ENCODE data around the gene OPCML.

OPCML gene

DNA sequence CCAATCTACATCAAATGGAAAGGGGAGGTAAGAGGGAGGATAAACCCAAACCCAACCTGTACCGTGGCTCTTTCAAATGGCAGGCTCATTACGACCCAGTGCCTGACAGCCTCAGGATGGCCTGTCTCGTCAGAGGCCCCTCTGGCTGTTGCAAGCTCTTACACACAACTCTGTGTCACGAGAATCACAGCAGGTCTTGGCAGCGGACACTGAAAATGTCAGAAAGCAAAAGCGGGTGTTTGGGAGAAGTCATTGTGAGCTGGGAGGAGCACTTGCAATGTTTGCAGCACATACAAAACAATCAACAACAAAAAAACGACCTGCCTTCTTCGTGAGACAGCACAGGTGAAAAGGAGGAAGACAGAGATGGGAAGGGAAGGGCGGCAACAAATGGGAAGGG is 248.1 kb downstream of the OPCML start:
- no peak for DNase-seq (ENCODE audit: low spot score)

DNA sequence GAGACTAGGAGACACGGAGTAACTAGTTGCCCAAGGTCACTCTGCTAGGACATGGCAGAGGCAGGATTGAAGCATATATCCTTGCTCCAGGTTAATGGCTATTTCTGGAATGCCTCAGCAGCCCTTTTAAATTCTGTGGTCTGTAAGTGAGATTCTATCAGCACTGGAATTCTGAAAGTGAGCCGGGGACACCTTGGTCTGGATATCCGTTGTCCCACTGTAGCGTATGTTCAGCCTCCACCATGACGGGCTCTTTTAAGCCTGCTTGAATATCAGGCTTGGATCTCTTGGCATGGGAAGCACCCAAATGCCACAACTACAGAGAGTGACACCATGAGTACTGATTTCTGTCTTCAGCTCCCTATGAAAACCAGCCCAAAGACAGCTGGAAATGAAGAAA is 254.4 kb downstream of the OPCML start:
- DNase-seq (ENCODE audit: low spot score), result no peak

GRCh38 chr11:133271871-133272776 is 260.2 kb downstream of the OPCML start:
- DNase-seq (ENCODE audit: low spot score), result no peak

GRCh38 chr11:133271206-133271605 is 261.1 kb downstream of the OPCML start:
- DNase-seq (ENCODE audit: low spot score), result no peak

DNA sequence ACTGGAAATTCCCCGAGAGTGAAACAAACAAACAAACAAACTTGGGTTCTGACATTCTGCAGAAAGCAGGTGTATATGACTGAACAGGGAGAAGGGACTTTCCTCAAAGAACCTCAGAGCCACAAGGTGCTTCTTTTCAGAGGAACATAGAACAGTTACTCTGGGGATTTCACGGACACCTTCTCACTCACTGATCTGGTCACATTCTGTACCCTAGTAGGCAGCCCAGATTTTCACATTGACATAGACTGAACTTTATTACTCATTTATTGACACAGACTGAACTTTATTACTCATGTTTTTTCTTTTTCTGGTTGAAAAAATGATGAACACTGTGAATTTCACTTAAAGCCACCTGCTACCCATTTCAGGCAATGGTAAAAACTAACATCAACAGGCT is 263.0 kb downstream of the OPCML start:
- DNase-seq (ENCODE audit: low spot score), result no peak

GRCh38 chr11:133266986-133267385 is 265.3 kb downstream of the OPCML start:
- no peak for DNase-seq (ENCODE audit: low spot score)

DNA sequence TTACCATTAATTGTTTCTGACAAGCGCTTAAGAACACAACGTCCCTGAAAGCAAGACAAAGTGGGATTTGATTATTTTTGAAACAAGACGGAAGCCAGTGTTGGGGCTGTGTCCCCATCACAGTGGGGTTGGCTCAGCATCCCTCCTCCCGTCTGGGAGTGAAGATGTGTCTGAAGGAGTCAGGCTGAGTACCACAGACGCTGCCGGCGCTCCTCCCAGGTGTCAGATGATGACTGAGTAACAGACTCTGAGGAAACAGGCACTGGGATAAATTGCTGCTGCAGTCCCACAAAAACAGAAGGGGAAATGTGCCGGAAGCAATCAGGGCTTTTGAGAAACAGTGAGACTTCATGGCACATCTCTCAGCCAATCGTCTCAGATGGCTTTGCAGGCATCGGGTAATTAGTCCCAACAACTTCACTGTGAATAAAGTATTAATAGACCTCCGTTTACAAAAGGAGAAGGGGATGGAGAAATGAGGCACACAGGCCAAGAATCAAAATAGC is 266.7 kb downstream of the OPCML start:
- DNase-seq (ENCODE audit: low spot score), result no peak

DNA sequence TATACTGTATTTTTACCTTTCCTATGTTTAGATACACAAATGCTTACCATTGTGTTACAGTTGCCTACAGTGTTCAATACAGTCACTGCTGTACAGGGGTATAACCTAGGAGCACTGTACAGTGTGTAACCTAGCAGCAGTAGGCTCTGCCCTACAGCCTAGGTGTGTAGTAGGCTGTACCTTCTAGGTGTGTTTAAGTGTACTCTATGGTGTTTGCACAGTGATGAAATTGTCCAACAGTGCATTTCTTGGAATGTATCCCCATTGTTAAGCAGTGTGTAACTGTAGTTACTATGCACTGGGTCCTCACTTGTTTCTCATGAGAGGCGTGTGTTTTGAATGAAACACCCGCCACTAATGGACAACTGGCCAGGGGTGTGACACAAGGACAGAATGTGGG is 269.0 kb downstream of the OPCML start:
- DNase-seq (ENCODE audit: low spot score), result no peak

- no peak for DNase-seq (ENCODE audit: low spot score)
These were observed 273.6 kb downstream of the OPCML start for GRCh38 chr11:133258751-133259150.

DNA sequence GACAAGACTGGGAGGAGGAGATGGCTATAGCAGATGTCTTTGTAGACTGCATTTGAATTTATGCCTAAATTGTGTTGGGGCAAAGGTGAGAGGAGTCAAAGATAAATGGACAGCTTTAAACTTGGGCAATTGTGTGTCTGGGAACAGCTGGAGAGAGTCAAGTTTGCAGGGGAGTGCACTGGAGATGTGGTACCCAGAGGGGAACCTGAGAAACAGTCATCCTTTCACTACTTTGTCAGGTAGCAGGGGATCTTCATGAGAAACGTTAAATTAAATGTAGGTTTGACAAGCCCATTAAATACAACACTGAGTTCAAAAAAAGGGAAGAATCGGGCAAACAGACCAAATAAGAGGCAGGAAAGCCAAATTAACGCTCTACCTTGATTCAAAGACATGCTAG is 277.7 kb downstream of the OPCML start:
- no peak for DNase-seq (ENCODE audit: low spot score)

DNA sequence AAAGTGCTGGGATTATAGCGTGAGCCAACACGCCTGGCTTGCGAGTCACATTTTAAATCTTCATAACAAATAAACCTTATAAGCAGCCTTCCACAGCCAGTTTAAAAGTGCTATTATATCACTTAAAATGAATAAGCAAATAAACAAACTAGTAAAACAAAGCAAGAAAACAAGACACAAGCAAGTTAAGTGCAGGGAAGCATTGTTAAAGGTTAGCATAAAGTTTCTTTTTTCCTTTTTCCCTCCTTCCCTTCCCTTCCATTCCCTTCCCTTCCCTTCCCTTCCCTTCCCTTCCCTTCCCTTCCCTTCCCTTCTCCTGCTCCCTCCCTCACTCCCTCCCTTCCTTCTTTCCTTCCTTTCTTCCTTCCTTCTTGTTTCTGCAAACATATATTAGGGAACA is 278.7 kb downstream of the OPCML start:
- DNase-seq (ENCODE audit: low spot score), result no peak

- DNase-seq (ENCODE audit: low spot score), result no peak
These were observed 280.5 kb downstream of the OPCML start for GRCh38 chr11:133251841-133252240.

GRCh38 chr11:133249530-133249929 is 282.8 kb downstream of the OPCML start:
- DNase-seq (ENCODE audit: low spot score), result no peak

DNA sequence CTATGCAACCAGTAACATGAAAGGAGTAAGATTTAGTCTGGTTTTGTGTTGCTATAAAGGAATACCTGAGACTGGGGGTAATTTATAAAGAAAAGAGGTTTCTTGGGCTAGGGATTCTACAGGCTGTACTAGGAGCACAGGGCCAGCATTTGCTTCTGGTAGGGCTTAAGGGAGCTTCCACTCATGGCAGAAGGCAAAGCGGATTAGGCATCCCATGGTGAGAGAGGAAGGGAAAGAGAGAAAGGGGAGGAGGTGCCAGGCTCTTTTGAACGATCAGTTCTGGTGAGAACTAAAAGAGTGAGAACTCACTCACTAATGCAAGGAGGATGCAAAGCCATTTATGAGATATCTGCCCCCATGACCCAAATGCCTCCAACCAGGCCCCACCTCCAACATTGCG is 283.2 kb downstream of the OPCML start:
- no peak for DNase-seq (ENCODE audit: low spot score)

DNA sequence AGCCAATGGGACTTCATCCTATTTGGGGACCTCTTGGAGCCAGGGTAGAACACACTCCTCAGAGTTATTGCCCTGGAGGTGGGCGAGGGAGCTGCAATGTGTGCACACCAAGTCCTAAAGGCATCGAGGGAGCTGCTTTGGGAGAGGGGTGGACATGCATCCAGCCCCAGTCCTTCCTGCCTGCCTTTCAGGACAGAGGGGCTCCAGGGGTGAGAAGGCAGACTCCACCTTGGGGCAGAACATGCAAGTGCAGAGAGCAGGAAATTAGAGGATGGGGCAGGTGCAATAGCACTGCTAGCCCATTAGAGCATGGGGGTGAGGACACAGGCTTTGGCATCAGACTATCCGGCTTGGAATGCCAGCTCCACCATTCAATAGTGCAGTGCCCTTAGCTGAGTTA is 288.5 kb downstream of the OPCML start:
- DNase-seq (ENCODE audit: low spot score), result no peak

- no peak for DNase-seq (ENCODE audit: low spot score)
These were observed 291.2 kb downstream of the OPCML start for GRCh38 chr11:133240908-133241655.

DNA sequence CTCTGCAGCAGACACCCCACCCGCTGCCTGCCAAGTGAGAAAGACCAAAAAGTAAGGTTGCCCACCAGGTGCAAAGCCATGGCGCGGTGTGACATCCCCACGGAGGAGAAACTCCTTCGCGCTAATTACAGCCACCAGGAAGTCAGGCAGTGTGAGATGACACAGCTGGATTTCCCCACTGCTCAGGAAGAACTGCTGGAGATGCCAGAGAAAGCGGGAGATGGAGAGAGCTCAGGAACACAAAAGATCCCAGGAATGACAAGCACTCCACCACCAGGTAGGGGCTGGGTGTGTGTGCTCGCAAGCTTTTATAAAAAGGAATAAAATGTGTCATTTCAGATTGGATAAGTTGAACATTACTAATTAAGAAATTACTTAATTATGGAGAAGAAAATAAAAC is 292.7 kb downstream of the OPCML start:
- no peak for DNase-seq (ENCODE audit: low spot score)

- DNase-seq (ENCODE audit: low spot score), result no peak
These were observed 293.8 kb downstream of the OPCML start for GRCh38 chr11:133238495-133238894.

- DNase-seq (ENCODE audit: low spot score), result no peak
These were observed 294.3 kb downstream of the OPCML start for GRCh38 chr11:133238027-133238426.

DNA sequence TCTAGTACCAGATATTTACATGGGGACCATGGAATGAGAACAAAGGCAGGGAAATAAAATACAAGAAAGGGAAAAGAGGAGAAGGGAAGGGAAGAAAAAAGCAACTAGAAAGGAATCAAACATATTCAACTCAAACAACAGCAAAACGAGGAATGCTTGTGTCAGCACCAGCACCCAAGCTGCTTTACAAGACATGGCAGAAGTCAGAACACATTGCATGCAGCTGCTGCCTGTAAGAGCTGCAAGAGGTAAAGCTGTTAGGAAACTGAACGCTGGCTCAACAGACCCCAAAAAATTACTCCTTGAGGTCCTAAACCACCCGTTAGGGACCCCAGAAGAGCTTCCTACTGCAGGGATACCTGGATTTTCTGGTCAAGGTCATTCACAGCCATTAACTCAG is 296.9 kb downstream of the OPCML start:
- DNase-seq (ENCODE audit: low spot score), result no peak

- no peak for DNase-seq (ENCODE audit: low spot score)
These were observed 297.4 kb downstream of the OPCML start for GRCh38 chr11:133234883-133235282.

GRCh38 chr11:133232665-133233064 is 299.6 kb downstream of the OPCML start:
- DNase-seq (ENCODE audit: low spot score), result no peak

DNA sequence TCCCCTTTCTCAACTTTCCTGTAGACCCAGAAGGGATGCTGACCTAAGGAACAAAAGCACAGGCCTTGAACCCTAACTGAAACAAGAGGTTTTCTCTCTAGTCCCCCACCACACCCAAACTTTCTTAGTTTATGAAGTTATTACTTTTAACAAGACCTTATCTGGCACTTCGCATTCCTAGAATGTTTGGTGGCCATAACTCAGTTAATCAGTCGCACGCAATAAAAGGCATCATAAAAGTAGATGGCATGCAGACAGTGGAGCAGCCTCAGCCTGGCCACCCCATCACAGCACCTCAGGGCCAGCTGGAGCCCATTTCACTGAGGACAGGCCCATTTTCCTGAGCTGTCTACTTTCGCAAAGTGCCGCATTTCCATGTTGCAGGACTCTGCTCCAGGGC is 301.9 kb downstream of the OPCML start:
- DNase-seq (ENCODE audit: low spot score), result peak; percentile 59

Measured in LoVo (cell line).